NCI-H2107 treated with DMSO at 0.1 percent for 48 hours (cell line): ENCODE measurements around the gene FMC1.
"Not testable (repeated sequence)": the region's sequence is repeated elsewhere in the genome, so short reads cannot be mapped to it uniquely, and the experiment has no call there.

Experiments used
- DNase-seq: peaks from one replicate; lab custom pipeline; 2025; ENCODE audit not compliant: unreplicated experiment; lab: John Stamatoyannopoulos, UW

FMC1 gene

GRCh38 chr7:139341058-139341775 lies at the start of gene FMC1:
FMC1 (plus strand) TSS chr7:139341337; CDS start chr7:139341385, 48 bp downstream.
- DNase-seq: peak; percentile 94

- no peak for DNase-seq
Measured at GRCh38 chr7:139292821-139293220, 48.3 kb upstream of the FMC1 start.

GRCh38 chr7:139293534-139293933 lies 47.6 kb upstream of the FMC1 start:
- DNase-seq: no peak

GRCh38 chr7:139294241-139294640 lies 46.9 kb upstream of the FMC1 start:
- DNase-seq: no peak

GRCh38 chr7:139294951-139295575 lies 46.1 kb upstream of the FMC1 start:
- no peak for DNase-seq

- DNase-seq: no peak
Measured at GRCh38 chr7:139297795-139298194, 43.3 kb upstream of the FMC1 start.

- no peak for DNase-seq
Measured at GRCh38 chr7:139299296-139299695, 41.8 kb upstream of the FMC1 start.

GRCh38 chr7:139300390-139300789 lies 40.7 kb upstream of the FMC1 start:
- no peak for DNase-seq

- DNase-seq: no peak
Measured at GRCh38 chr7:139304517-139304916, 36.6 kb upstream of the FMC1 start.

GRCh38 chr7:139317939-139318505 lies 23.1 kb upstream of the FMC1 start:
- no peak for DNase-seq

GRCh38 chr7:139321071-139321745 lies 19.9 kb upstream of the FMC1 start:
- DNase-seq: no peak

- not testable (repeated sequence) for DNase-seq
Measured at GRCh38 chr7:139324709-139325108, 16.4 kb upstream of the FMC1 start.

- DNase-seq: no peak
Measured at GRCh38 chr7:139328375-139328774, 12.8 kb upstream of the FMC1 start.

GRCh38 chr7:139329119-139329518 lies 12.0 kb upstream of the FMC1 start:
- DNase-seq: no peak

- no peak for DNase-seq
Measured at GRCh38 chr7:139330333-139331030, 10.7 kb upstream of the FMC1 start.

GRCh38 chr7:139332697-139333359 lies 8.3 kb upstream of the FMC1 start:
- no peak for DNase-seq

GRCh38 chr7:139333443-139333842 lies 7.7 kb upstream of the FMC1 start:
- not testable (repeated sequence) for DNase-seq

GRCh38 chr7:139334399-139335150 lies 6.6 kb upstream of the FMC1 start:
- DNase-seq: no peak

GRCh38 chr7:139339025-139339424 lies 2.1 kb upstream of the FMC1 start:
- DNase-seq: no peak

- DNase-seq: no peak
Measured at GRCh38 chr7:139339698-139340036, 1.5 kb upstream of the FMC1 start.
